Activated naive CD4-positive, alpha-beta T cell treated with anti-CD3 and anti-CD28 coated beads for 36 hours (primary cell): ENCODE results near the gene ADD2. TPM values are rescaled to one million over a fixed set of nuclear protein-coding genes. Genes with fewer than 3 reads are reported as not detected.

Experiments used
- CTCF ChIA-PET: fragments of 350-600 bp; sonication (Branson Sonifier 250); formaldehyde crosslinking; loops from one replicate; lab custom pipeline; 2021; ENCODE audit warnings: antibody characterized with exemption; lab: Charles Lee
- DNase-seq: peaks from one replicate; pipeline ENCODE4 v3.0.0-alpha.2; 2020
- H3K27ac Mint-ChIP-seq: one replicate; pipeline ENCODE4 v1.8.0; 2021; ENCODE audit warnings: mild to moderate bottlenecking, mixed read lengths
- H3K27me3 Mint-ChIP-seq: one replicate; pipeline ENCODE4 v1.8.0; 2021; ENCODE audit warnings: low read depth, mixed read lengths
- H3K36me3 Mint-ChIP-seq: one replicate; pipeline ENCODE4 v1.8.0; 2021; ENCODE audit warnings: low read depth, mixed read lengths
- H3K4me1 Mint-ChIP-seq: one replicate; pipeline ENCODE4 v1.8.0; 2021; ENCODE audit warnings: low read depth, mixed read lengths
- H3K4me3 Mint-ChIP-seq: one replicate; pipeline ENCODE4 v1.8.0; 2021; ENCODE audit warnings: mild to moderate bottlenecking, moderate library complexity, mixed read lengths
- H3K9me3 Mint-ChIP-seq: one replicate; pipeline ENCODE4 v1.8.0; 2021; ENCODE audit warnings: mixed read lengths
- intact Hi-C: fragments of 100-400 bp; cut with micrococcal nuclease; formaldehyde crosslinking; loops from one replicate; pipeline ENCODE4 v1.15.1; 2023
- total RNA-seq, 2 experiments: library from RNA; stranded (reverse); gene quantifications; one replicate each; pipeline ENCODE4 v1.2.3, GENCODE V29; 2021

ADD2 gene
- total RNA-seq, 2 experiments from 2014 or later, result 42.9 to 46.2 TPM

DNA sequence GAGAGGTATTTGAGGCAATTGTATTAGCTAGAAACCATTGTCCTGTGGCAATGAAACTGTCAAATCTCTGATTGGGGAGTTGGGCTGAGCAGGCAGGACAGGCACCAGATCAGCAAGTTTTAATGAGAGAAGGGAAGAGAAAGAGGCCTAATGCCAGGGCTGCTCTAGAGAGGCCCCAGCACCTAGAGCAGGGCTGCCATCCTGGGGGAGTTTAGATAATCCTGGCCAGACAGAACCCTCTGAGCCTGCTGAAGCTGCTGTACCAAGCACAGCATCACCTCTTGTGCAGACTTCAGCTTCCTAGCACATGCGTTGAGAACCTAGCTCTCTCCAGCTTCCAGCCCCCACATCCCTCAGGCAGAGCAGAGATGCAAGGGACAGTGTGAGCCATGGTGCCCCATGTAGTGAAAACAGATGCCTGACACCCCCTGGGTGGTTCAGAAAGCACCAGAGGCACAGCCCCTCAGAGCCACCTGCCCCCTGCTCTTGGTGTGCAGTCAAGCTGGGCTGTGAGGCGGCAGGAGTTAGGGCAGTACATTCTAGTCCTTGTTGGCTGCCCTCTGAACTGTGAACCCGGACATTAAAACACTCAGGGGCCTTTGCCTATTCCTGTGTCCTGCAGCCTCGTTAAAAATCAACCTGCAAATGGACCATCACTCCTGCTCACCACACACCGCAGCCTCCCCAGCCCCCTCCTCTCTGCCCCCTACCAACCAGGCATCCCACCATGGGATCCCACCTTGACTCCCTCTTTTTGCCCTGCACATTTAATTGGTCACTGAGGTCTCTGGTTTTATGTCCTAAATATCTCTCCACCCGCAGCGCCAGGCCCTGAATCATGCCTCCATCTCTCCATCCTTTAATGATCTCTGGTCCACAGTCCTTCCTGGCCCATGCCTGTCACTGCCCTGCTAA is 52.7 kb downstream of the ADD2 start:
- CTCF ChIA-PET, result no interaction called here

GRCh38 chr2:70714141-70714905 is 53.7 kb downstream of the ADD2 start:
- Mint-ChIP-seq H3K36me3 (no peaks in the 10 kb centered on the region), H3K27ac (no peak overlapping the region), H3K4me1 (no peaks in the 10 kb centered on the region), H3K27me3 (no peaks in the 10 kb centered on the region), H3K9me3 (no peaks in the 10 kb centered on the region), H3K4me3 (no peak overlapping the region)
- intact Hi-C loops, result no loop called here
- CTCF ChIA-PET, result no interaction called here
- DNase-seq, result no peak

More for the DNA sequence above, 52.7 kb downstream of the ADD2 start:
- Mint-ChIP-seq H3K9me3 (no peaks in the 10 kb centered on the region), H3K4me3 (no peak overlapping the region), H3K27me3 (no peaks in the 10 kb centered on the region), H3K36me3 (no peaks in the 10 kb centered on the region), H3K4me1 (no peaks in the 10 kb centered on the region), H3K27ac (no peak overlapping the region)
- DNase-seq, result no peak
- intact Hi-C loops, result no loop called here

DNA sequence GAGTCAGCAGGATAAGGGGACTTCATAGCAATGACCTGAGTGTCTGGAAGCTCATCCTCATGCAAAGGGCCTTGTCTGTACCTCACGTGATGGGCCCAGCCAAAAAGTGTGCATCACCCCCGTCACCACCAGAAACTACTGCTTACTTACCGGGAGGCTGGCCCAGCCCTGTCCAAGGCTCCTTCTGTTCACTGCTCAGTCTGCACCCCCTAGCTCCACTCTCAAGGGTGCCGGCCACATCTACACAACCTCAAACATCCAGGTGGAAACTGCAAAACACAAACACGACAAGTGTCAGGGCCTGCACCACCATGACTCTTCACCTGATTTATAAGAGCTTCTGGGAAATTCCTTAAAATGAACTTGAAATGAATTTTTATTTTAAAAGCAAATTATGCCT is 55.1 kb downstream of the ADD2 start:
- H3K36me3 Mint-ChIP-seq, result no peaks in the 10 kb centered on the region
- H3K27ac Mint-ChIP-seq, result no peak overlapping the region
- peaks cover 7% of the 10 kb centered on the region for H3K4me1 Mint-ChIP-seq
- no peaks in the 10 kb centered on the region for H3K9me3 Mint-ChIP-seq
- no peak overlapping the region for H3K4me3 Mint-ChIP-seq
- CTCF ChIA-PET, result interaction anchor here (1.0 kb wide), 1 partner anchor 234 kb away, joined by 3 read pairs; no protein-coding TSS in a partner anchor
- intact Hi-C loops, result no loop called here
- no peak for DNase-seq
- H3K27me3 Mint-ChIP-seq, result no peaks in the 10 kb centered on the region

- Mint-ChIP-seq H3K27ac (no peak overlapping the region), H3K9me3 (no peaks in the 10 kb centered on the region), H3K4me1 (peaks cover 7% of the 10 kb centered on the region), H3K36me3 (no peaks in the 10 kb centered on the region), H3K27me3 (no peaks in the 10 kb centered on the region), H3K4me3 (no peak overlapping the region)
- intact Hi-C loops, result no loop called here
- no peak for DNase-seq
- CTCF ChIA-PET, result no interaction called here
Observed at GRCh38 chr2:70711191-70711590, 56.8 kb downstream of the ADD2 start.

- no peaks in the 10 kb centered on the region for H3K36me3 Mint-ChIP-seq
- CTCF ChIA-PET, result no interaction called here
- H3K9me3 Mint-ChIP-seq, result no peaks in the 10 kb centered on the region
- intact Hi-C loops, result no loop called here
- no peak overlapping the region for H3K4me3 Mint-ChIP-seq
- peaks cover 7% of the 10 kb centered on the region for H3K4me1 Mint-ChIP-seq
- no peak overlapping the region for H3K27ac Mint-ChIP-seq
- H3K27me3 Mint-ChIP-seq, result no peaks in the 10 kb centered on the region
- DNase-seq, result no peak
Observed at GRCh38 chr2:70710038-70710690, 57.8 kb downstream of the ADD2 start.

DNA sequence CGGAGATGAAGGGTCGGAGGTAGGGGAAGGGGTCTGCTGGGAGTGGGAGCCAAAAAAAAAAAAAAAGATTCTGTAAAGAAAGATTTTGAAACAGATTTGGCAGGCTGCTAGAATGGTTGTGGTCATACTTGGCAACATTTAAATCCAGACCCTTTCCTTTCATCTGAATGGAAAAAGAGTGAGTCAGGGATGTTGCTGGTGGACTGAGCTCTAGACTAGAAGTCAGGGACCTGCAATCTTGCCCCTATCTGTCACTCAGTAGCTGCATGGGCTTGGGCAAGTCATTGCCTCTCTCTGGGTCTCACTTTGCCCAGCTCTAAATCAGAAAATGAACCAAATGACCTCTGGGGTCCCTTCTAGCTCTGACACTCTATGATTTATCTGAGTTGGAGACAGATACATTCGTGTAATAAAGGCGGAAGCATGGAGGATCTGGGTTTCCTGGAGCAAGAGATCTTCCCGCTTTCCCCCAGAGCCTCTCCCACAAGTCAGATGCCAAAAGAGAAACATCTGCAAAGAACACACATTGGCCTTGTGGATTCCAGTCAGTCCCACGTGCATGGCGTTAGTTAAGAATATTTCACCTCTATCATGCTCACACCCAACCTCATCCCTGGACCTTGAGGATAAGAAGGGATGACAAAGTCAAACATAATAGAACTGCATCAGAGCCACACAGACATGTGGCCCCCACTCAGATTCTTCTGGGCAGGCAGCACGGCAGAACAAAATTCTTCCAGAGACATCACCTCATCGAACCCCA is 58.5 kb downstream of the ADD2 start:
- Mint-ChIP-seq H3K4me3 (no peak overlapping the region), H3K27ac (no peak overlapping the region), H3K27me3 (no peaks in the 10 kb centered on the region), H3K9me3 (no peaks in the 10 kb centered on the region), H3K36me3 (no peaks in the 10 kb centered on the region), H3K4me1 (peaks cover 7% of the 10 kb centered on the region)
- intact Hi-C loops, result no loop called here
- CTCF ChIA-PET, result interaction anchor here (0.7 to 0.8 kb wide), 2 partner anchors 262 to 408 kb away, joined by 4 to 5 read pairs; partner anchors contain the start of gene FAM136A
- DNase-seq, result no peak

DNA sequence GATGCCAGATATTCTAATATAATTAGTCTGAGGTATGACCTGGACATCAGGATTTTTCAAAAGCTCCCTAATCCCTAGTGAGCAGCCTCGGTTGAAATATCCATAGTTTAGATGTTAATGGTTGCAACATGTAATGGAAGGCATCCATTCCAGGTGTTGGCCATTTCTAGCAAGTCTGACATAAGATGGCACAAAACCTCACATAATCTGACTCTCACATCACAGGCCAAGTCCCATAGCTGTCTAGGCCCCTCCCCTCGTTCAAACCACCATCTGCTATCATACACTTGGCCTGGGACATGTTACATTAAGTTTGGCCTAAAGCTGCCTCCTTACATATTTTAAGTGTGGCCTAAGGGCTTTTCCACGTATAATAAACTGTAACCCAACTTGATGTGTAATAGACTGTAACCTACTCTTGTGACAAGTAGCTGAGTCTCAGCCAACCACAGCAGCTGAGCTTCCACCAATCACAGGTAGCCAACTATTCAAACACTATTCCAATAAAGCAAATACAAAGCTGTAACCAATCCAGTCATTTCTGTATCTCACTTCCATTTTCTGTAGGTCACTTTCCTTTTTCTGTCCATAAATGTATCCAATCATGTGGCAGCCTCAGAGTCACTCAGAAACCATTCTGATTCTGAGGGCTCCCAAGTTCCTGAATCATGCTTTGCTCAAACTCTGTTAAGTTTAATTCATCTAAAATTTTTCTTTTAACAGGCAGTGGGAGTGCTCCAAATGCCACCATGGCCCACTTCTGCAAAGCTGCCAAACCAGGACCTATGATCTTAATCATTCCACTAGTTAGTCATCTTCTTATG is 59.4 kb downstream of the ADD2 start:
- no peak overlapping the region for H3K27ac Mint-ChIP-seq
- no peak overlapping the region for H3K4me3 Mint-ChIP-seq
- intact Hi-C loops, result no loop called here
- no peaks in the 10 kb centered on the region for H3K27me3 Mint-ChIP-seq
- peak; percentile 12 for DNase-seq
- no peaks in the 10 kb centered on the region for H3K36me3 Mint-ChIP-seq
- no peaks in the 10 kb centered on the region for H3K9me3 Mint-ChIP-seq
- CTCF ChIA-PET, result no interaction called here
- H3K4me1 Mint-ChIP-seq, result peaks cover 7% of the 10 kb centered on the region

DNA sequence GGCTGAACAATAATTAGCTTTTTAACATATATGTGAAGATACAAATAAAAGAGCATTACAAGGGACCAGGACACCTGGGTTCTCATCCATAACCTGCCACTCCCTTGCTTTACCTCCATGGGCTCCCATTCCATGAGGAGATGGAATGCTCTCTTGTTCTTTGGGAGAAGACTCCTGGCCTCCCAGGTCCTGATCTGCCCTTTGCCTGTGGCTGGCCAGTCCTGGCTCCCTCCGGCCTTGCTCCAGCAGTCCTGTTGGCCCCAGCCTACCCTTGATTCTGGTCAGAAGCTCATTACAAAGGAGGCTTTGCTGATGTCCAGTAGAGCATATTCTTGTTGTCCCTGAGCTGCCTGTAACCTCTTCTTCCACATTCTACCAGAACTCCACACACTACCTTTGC is 60.3 kb downstream of the ADD2 start:
- Mint-ChIP-seq H3K27ac (no peak overlapping the region), H3K36me3 (no peaks in the 10 kb centered on the region), H3K4me1 (peaks cover 7% of the 10 kb centered on the region), H3K9me3 (no peaks in the 10 kb centered on the region), H3K27me3 (no peaks in the 10 kb centered on the region), H3K4me3 (no peak overlapping the region)
- no peak for DNase-seq
- CTCF ChIA-PET, result no interaction called here
- intact Hi-C loops, result no loop called here

GRCh38 chr2:70706026-70706795 is 61.8 kb downstream of the ADD2 start:
- H3K36me3 Mint-ChIP-seq, result no peaks in the 10 kb centered on the region
- CTCF ChIA-PET, result no interaction called here
- no peak overlapping the region for H3K4me3 Mint-ChIP-seq
- intact Hi-C loops, result no loop called here
- no peaks in the 10 kb centered on the region for H3K9me3 Mint-ChIP-seq
- DNase-seq, result no peak
- H3K4me1 Mint-ChIP-seq, result peaks cover 7% of the 10 kb centered on the region
- no peak overlapping the region for H3K27ac Mint-ChIP-seq
- no peaks in the 10 kb centered on the region for H3K27me3 Mint-ChIP-seq

GRCh38 chr2:70705160-70705850 is 62.7 kb downstream of the ADD2 start:
- DNase-seq, result no peak
- H3K27ac Mint-ChIP-seq, result no peak overlapping the region
- no peaks in the 10 kb centered on the region for H3K27me3 Mint-ChIP-seq
- CTCF ChIA-PET, result no interaction called here
- no peaks in the 10 kb centered on the region for H3K9me3 Mint-ChIP-seq
- no peaks in the 10 kb centered on the region for H3K36me3 Mint-ChIP-seq
- H3K4me3 Mint-ChIP-seq, result no peak overlapping the region
- H3K4me1 Mint-ChIP-seq, result peaks cover 7% of the 10 kb centered on the region
- intact Hi-C loops, result no loop called here
